DND-41 (cell line): Measurements from ENCODE around the gene SYNM.

Experiments
- EZH2 ChIP-seq: IDR thresholded peaks from 3 replicates; pipeline ENCODE4 v1.6.1; 2012; ENCODE audit warnings: borderline replicate concordance, low read depth, mild to moderate bottlenecking, moderate library complexity, low read length, inconsistent platforms; ENCODE audit not compliant: severe bottlenecking
- TF ChIP-seq, protein P1 (sequence below): IDR thresholded peaks from 2 replicates; pipeline ENCODE4 v1.5.1; 2012; ENCODE audit warnings: borderline replicate concordance, low read length, moderate library complexity, mild to moderate bottlenecking; ENCODE audit not compliant: poor library complexity, severe bottlenecking; ENCODE audit errors: extremely low read depth

DNA sequence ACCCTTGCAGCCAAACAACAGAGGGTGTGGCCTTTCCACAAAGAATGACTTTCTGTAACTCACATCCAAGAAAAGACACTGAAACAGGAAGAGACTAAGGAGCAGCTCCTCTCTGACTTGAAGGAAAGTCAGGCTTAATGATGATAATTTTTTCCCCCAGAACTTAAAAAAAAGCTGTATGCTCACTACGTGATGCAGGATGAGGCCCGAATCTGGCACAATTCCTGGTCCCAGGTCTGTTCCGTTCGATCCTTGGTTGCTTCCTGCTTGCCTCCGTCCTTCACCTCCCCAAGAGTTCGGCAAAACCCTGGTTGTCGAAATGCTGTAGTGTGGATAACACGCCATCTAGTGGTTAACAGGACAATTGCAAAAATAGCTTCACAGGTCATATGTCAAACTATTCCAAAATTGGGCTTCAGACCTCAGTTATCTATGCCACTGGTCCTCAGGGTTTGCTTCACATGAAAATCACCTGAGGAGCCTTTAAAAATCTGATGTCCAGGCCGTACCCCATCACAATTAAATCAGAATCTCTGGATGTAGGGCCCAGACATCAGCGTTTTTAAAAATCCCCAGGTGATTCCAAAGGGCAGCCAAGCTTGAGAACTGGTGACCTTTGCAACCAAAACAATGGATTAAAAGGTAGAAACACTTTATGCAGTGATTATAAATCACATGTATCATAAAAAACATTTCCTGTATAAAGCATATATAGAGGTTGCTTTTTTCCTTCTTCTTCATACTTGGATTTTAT is 28.1 kb upstream of the SYNM start:
- TF ChIP-seq, protein P1, sequence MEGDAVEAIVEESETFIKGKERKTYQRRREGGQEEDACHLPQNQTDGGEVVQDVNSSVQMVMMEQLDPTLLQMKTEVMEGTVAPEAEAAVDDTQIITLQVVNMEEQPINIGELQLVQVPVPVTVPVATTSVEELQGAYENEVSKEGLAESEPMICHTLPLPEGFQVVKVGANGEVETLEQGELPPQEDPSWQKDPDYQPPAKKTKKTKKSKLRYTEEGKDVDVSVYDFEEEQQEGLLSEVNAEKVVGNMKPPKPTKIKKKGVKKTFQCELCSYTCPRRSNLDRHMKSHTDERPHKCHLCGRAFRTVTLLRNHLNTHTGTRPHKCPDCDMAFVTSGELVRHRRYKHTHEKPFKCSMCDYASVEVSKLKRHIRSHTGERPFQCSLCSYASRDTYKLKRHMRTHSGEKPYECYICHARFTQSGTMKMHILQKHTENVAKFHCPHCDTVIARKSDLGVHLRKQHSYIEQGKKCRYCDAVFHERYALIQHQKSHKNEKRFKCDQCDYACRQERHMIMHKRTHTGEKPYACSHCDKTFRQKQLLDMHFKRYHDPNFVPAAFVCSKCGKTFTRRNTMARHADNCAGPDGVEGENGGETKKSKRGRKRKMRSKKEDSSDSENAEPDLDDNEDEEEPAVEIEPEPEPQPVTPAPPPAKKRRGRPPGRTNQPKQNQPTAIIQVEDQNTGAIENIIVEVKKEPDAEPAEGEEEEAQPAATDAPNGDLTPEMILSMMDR, result peak; percentile 94
- no peak for TF ChIP-seq EZH2
